HG02678 (cell line): ENCODE results near the gene UBN1.

ENCODE experiments used
- ATAC-seq: cut with Tn5 transposase; IDR thresholded peaks from one replicate; pipeline ENCODE4 v1.9.1; 2021; ENCODE audit warnings: mild to moderate bottlenecking, moderate library complexity; ENCODE audit not compliant: unreplicated experiment

UBN1 gene

GRCh38 chr16:4820652-4821051 is 26.6 kb upstream of the UBN1 start:
- ATAC-seq, result no peak

- ATAC-seq, result no peak
These were observed 22.1 kb upstream of the UBN1 start for GRCh38 chr16:4825196-4825595.

GRCh38 chr16:4826526-4826925 is 20.8 kb upstream of the UBN1 start:
- ATAC-seq, result no peak

DNA sequence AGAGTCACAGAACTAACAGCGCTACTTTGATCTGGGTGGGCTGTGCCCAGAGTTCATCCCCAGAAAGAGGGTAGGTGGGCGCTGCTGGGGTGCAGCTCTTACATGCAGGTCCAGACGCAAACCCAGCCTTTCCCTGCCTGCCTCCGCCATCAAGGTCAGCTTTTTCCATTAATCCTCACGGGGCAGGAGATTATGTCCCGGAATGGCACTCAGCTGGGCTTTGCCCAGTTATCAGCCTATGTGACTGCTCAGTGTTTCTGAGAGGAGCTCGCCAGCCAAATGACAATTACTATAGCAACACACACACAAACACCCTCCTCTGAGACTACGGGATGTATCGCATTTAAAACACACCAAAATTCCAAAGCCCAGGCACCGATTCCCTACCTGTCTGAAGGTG is 20.3 kb upstream of the UBN1 start:
- no peak for ATAC-seq

DNA sequence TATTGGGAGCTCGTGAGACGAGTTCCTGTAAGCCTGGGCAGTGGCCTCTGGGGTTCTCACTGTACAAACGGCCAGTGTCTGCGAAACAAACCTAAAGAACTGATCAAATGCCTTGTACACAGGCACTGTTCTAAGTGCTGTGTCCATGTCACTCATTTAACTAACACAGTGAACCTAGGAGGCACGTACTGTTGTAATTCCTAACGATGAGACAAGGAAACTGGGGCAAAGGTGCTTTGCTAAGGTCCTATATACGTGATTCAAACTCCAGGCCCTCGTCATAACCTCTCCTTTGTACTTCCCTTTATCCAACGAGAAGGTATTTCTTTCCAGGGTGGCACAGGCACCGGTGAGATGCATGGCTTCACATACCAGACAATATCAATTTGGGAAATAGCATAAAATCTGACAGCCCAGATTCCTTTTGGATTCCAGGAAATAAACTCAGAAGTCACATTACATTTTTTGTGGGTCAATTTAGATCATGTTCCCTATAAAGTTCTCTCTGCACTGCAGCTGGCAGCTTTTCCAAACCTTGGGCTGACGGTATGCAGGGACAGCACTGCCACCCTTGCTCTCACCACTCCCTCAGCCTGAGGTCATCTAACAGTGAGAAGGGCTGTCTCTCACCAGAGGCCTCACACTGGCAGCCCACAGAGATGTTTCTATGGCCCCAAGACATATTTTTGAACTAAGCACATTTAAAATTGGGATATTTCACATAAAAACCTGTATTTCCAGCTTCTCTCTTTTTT is 18.5 kb upstream of the UBN1 start:
- ATAC-seq, result no peak

DNA sequence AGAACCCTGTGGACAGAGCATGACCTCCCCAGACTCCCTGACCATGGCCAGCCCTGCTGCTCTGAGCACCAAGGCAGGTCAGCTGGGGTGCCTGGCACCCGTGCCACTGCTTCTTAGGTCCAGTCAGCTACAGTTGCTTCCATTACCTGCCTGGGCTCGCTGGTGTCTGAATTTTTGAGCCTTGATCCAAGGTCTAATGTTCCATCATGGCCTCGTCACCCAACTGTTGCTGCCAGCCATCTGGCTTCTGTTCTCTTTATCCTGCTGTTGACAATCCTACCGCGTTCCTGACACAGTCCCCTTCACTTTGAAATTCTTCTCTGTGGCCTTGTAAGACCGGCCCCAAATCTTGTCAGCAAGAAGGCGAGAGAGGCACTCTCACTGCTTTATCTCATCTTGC is 16.9 kb upstream of the UBN1 start:
- ATAC-seq, result no peak

- ATAC-seq, result no peak
These were observed 15.7 kb upstream of the UBN1 start for GRCh38 chr16:4831616-4832015.

- no peak for ATAC-seq
These were observed 14.5 kb upstream of the UBN1 start for GRCh38 chr16:4832698-4833343.

GRCh38 chr16:4833584-4833983 is 13.7 kb upstream of the UBN1 start:
- no peak for ATAC-seq

GRCh38 chr16:4836727-4837126 is 10.6 kb upstream of the UBN1 start:
- no peak for ATAC-seq

DNA sequence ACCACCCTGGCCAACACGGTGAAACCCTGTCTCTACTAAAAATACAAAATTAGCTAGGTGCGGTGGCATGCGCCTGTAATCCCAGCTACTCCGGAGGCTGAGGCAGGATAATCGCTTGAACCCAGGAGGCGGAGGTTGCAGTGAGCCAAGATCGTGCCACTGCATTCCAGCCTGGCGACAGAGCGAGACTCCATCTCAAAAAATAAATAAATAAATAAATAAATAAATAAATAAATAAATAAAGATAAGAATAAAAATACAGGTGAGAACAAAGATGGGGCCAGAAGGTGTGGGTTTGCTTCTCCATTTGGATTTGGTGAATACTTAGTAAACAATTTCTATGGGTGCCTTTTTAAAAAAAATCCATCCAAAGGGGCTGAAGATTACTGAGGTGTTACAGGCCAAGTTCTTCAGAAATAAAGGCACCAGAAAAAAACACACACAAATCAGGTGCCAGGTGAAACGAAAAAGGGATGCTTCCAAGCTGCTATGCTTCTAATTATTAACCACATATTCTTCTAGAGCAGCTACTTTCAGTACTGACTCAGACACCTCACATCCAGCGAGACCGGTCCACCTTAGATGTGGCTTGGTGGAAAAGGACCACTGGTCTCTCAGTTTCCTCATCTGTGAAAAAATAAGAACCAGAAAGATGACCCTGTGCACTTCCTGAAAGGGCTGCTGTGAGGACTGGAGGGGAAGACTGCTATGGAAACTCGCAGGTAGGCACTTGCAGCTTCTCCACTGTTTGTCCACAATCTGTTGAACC is 9.4 kb upstream of the UBN1 start:
- ATAC-seq, result no peak

GRCh38 chr16:4839942-4840341 is 7.3 kb upstream of the UBN1 start:
- ATAC-seq, result no peak

- ATAC-seq, result no peak
These were observed 6.3 kb upstream of the UBN1 start for GRCh38 chr16:4840984-4841383.

DNA sequence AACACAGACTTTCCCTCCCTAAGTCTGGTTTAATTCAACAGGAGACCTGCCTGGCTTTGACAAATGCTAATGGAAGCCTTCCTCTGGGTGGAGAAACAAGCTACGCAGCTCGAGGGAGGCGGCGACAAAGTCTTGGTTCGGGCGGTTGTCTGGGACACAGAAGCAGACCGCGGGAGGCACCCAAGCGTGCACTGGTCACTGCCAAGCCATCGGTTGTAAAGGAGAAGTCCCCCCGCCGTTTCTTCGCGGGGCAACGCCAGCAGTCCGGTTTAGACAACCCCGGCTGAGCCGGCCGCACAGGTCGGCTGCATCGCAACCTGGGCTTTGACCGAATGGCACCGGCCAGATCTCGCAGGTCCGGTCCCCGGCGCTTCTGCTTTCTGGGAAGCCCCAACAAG is 779 bp upstream of the UBN1 start:
- ATAC-seq, result peak; percentile 23

DNA sequence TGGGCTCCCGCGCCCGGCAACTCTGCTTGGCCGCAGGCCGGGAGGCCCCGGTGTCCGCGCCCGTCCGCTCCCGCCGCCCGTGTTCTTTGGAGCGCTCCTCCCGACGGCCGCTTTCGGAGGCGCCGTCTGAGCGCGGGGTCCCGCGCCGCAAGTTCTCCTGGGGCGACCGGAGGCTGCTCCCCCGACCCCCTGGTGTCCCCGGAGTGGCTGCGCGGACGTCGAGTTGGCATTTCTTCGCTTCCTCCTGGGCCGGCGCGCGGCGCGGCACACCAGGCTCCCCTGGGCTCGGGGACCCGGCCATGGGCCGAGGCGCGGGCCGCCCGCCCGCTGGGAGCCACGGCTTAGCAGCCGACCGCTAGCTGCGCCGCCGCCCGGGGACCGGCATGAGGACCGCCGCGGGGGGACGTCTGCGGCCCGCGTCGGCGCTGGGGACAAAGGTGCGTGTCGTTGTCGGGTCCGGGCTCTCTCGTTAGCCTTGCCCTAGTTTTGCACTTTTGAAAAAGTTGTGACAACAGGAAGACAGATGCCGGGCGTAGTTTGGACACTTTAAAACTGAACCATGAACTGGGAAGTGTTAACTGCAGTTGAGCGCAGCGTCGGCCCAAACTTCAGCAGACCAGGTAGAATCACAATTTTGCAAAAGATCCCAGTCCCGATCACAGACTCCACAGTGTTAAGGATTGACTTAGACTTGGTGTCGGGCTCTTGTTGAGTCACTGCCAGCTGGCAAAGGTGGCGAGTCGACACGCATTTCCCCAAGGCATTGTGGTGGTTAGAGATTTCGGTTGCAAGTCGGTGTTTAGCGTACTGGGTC is 700 bp downstream of the UBN1 start:
- ATAC-seq, result peak; percentile 22

GRCh38 chr16:4850211-4850610 is 2.9 kb downstream of the UBN1 start:
- no peak for ATAC-seq

DNA sequence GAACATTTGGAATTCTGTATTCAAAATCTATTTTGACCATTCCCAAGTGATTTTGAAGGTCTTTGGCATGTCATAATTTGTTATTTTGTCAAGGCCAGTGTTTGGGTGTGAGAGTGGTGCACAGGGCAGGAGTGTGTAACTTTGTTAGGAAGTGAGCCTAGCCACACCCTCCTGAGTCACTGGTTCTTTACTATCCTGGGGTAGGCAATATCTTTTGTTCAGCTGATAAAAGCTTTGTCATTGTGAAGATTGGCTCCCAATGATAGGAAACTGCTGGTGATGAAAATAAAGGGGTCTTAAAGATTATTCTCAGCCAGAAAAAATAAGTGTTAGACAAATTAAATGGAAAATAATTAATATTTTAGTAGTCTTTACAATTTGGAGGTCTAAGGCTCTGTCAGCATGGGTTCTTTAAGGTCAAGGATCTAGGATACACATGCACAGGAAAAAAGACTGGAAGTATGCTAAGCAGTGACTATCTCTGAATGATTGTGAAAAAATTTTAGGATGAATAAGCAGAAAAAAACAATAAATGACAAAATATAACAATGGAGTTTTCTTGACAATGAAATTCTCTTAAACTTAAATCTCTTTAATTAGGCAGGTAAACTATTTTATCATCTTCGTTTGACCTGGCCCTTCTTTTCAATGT is 5.1 kb downstream of the UBN1 start:
- ATAC-seq, result no peak

DNA sequence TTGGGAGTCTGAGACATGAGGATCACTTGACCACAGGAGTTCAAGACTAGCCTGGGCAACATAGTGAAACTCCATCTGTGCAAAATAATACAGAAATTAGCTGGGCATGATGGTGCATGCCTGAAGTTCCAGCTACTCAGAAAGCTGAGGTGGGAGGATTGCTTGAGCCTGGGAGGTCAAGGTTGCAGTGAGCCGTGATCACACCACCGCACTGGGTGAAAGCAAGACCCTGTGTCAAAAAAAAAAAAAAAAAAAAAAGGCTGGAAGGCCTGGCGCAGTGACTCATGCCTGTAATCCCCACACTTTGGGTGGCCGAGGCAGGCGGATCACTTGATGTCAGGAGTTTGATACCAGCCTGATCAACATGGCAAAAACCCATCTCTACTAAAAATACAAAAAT is 8.1 kb downstream of the UBN1 start:
- ATAC-seq, result no peak

GRCh38 chr16:4855804-4856203 is 8.5 kb downstream of the UBN1 start:
- no peak for ATAC-seq

DNA sequence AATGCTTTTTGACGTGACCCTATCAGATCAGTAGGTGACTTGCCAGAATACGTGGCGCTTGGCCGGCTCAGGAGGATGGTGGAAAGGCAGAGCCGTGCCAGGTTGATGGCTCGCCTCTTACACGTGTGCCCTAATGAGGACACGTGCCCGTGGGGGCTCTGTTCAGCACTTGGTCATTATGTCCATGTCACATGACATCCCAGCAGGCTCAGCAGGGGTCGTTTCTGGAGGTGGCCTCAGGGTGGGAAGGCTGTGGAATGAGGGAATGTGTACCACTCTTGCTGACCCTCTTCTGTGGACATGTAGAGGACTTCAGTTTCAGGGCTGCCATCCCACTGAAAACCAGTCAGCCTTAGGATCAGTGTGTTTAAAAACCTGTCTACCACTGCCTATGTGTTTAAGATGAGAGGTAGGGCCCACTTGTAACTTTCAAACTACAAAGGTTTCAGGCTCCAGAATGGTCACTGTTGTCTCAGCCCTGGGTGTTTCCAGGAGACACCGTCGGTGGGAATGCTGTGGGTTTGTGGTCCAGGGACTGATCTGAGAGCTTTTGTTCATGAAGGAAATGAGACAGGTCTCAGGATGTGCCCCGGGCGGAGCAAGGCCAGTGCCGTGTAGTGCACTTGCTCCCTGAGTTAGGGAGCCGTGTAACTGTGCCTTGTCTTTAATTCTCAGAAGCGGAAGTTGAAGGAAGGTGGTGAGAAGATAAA is 12.1 kb downstream of the UBN1 start:
- no peak for ATAC-seq
